BE2C (cell line): ENCODE results near the gene ZAP70.
"Not testable (repeated sequence)": the region's sequence is repeated elsewhere in the genome, so short reads cannot be mapped to it uniquely, and the experiment has no call there.

Experiments
- DNase-seq: peaks from one replicate; pipeline ENCODE4 v3.0.0-alpha.2; 2020
- H3K27me3 ChIP-seq: fragments of 250-450 bp; sonication (Bioruptor Pico); 2 replicates; pipeline ENCODE4 v1.5.1; 2020; ENCODE audit warnings: mild to moderate bottlenecking
- H3K36me3 ChIP-seq: fragments of 250-450 bp; sonication (Bioruptor Pico); 2 replicates; pipeline ENCODE4 v1.5.1; 2020; ENCODE audit warnings: mild to moderate bottlenecking
- H3K4me1 ChIP-seq: fragments of 250-450 bp; sonication (Bioruptor Pico); 2 replicates; pipeline ENCODE4 v1.5.1; 2020
- H3K4me3 ChIP-seq: 2 replicates; pipeline ENCODE4 v1.5.1; 2011; ENCODE audit warnings: low read depth, low read length
- H3K9me3 ChIP-seq: fragments of 250-450 bp; sonication (Bioruptor Pico); 2 replicates; pipeline ENCODE4 v1.5.1; 2020
- TF ChIP-seq, protein P1 (sequence below): IDR thresholded peaks from 2 replicates; pipeline ENCODE4 v1.5.1; 2012; ENCODE audit warnings: mild to moderate bottlenecking, low read depth, low read length

Gene ZAP70

GRCh38 chr2:97708048-97708380 lies 5.4 kb upstream of the ZAP70 start:
- Histone ChIP-seq H3K9me3 (no peaks in the 10 kb centered on the region), H3K4me3 (no peak overlapping the region), H3K36me3 (no peaks in the 10 kb centered on the region), H3K27me3 (no peaks in the 10 kb centered on the region), H3K4me1 (no peaks in the 10 kb centered on the region)
- TF ChIP-seq, protein P1, sequence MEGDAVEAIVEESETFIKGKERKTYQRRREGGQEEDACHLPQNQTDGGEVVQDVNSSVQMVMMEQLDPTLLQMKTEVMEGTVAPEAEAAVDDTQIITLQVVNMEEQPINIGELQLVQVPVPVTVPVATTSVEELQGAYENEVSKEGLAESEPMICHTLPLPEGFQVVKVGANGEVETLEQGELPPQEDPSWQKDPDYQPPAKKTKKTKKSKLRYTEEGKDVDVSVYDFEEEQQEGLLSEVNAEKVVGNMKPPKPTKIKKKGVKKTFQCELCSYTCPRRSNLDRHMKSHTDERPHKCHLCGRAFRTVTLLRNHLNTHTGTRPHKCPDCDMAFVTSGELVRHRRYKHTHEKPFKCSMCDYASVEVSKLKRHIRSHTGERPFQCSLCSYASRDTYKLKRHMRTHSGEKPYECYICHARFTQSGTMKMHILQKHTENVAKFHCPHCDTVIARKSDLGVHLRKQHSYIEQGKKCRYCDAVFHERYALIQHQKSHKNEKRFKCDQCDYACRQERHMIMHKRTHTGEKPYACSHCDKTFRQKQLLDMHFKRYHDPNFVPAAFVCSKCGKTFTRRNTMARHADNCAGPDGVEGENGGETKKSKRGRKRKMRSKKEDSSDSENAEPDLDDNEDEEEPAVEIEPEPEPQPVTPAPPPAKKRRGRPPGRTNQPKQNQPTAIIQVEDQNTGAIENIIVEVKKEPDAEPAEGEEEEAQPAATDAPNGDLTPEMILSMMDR, result no peak
- DNase-seq, result no peak

DNA sequence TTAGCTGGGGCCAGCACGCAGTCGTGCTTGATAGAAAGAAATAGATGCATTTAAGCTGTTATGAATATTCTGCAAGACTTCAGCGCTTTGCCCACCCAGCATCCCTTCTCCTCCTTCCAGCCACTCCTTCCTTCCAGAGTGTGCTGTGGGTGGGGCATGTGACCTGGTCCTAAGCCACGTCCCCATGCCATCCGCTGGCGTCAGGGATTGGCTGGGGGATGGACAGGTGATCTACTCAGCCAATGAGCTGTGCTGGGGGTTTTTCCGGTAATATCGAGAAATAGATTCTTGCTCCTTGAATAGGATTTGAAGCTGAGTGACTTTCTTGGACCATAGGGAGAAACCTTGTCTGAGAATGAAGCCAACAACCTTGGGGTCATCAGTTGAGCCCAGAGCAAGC lies 4.8 kb upstream of the ZAP70 start:
- H3K27me3 ChIP-seq, result no peaks in the 10 kb centered on the region
- no peak overlapping the region for H3K4me3 ChIP-seq
- H3K36me3 ChIP-seq, result no peaks in the 10 kb centered on the region
- TF ChIP-seq, protein P1, result no peak
- H3K9me3 ChIP-seq, result no peaks in the 10 kb centered on the region
- DNase-seq, result no peak
- H3K4me1 ChIP-seq, result no peaks in the 10 kb centered on the region

GRCh38 chr2:97711394-97711711 lies 2.0 kb upstream of the ZAP70 start:
- no peaks in the 10 kb centered on the region for H3K9me3 ChIP-seq
- H3K36me3 ChIP-seq, result no peaks in the 10 kb centered on the region
- TF ChIP-seq, protein P1, result no peak
- H3K4me3 ChIP-seq, result no peak overlapping the region
- no peaks in the 10 kb centered on the region for H3K4me1 ChIP-seq
- DNase-seq, result no peak
- no peaks in the 10 kb centered on the region for H3K27me3 ChIP-seq

DNA sequence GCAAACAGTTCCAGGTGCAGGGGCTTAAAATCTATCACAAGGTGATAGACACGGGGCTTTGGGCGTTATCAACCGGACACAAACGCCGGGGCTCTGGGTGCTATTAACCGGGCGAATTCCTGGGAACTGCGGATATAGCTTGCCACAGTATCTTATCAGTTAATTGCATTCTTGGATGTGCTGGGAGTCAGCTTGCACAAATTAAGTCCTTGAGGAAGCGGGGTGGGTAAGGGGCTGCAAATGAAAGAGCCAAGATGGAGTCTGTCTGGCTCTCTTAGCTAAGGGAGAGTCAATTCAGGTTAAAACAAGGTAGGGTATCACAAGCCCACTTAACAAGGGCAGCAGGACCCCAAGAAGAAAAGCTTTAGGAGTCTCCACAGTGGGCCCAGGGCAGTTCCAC lies 1.2 kb upstream of the ZAP70 start:
- not testable (repeated sequence) for H3K4me3 ChIP-seq, H3K9me3 ChIP-seq, H3K36me3 ChIP-seq, H3K27me3 ChIP-seq, H3K4me1 ChIP-seq, DNase-seq

GRCh38 chr2:97712693-97713295 lies 582 bp upstream of the ZAP70 start:
- Histone ChIP-seq H3K36me3 (no peaks in the 10 kb centered on the region), H3K27me3 (no peaks in the 10 kb centered on the region), H3K4me1 (no peaks in the 10 kb centered on the region), H3K9me3 (no peaks in the 10 kb centered on the region), H3K4me3 (no peak overlapping the region)
- DNase-seq, result no peak
- TF ChIP-seq, protein P1, result no peak

DNA sequence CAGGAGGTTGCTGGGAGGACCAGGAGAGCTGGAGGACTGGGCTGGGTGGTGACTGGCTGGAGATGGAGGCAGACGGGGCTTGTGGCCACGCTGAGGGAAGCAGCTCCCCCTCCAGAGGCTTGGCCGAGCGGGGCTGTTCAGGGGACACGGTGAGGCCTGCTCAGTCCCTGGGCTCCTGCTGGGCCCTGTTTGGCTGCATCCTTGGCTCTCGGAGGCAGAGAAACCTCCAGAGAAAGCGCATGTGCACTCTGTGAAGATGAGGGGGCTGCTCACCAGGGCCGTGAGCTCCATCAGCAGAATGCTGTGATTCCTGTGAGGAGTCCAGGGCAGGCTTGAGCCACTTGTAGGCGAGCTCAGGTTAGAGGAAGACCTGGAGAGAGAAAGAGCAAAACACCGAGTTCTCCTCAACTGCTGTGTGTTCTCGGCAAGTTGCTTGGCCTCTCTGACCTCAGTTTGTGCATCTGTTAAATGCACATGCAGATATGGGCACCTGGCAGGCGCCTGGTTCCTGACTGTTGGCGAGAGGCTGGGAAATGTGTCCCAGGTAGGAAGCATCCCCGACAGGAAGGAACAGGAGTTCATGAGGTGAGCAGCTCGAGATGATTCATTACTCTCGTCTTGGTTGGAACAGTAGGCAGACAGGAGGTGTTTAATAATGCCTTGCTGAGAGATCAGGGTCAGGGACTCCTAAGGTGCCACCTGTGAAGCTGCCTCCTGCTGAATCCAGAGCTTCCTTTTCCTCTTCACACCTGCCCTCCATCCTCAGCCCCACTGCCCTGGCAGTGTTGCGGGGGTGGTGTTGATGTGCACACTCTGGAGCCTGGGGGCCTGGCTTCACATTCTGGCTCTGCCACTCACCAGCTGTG lies 941 bp downstream of the ZAP70 start:
- no peaks in the 10 kb centered on the region for H3K27me3 ChIP-seq
- TF ChIP-seq, protein P1, result no peak
- H3K4me1 ChIP-seq, result no peaks in the 10 kb centered on the region
- H3K36me3 ChIP-seq, result no peaks in the 10 kb centered on the region
- H3K4me3 ChIP-seq, result no peak overlapping the region
- no peaks in the 10 kb centered on the region for H3K9me3 ChIP-seq
- DNase-seq, result no peak
